OCI-LY7 (cell line): Measurements from ENCODE around the gene COPA.

Experiments used
- CTCF ChIP-seq: fragments of 200-600 bp; sonication (generic); conservative IDR thresholded peaks from 2 replicates; pipeline ENCODE4 v1.5.1; 2014; ENCODE audit warnings: mild to moderate bottlenecking, antibody characterized with exemption, low read length, moderate library complexity, mixed read lengths
- EZH2phosphoT487 ChIP-seq: fragments of 200-600 bp; sonication (generic); IDR thresholded peaks from 2 replicates; pipeline ENCODE4 v1.6.1; 2018; ENCODE audit warnings: low read depth, borderline replicate concordance, mild to moderate bottlenecking, mixed run types, antibody characterized with exemption, low read length, moderate library complexity, mixed read lengths

DNA sequence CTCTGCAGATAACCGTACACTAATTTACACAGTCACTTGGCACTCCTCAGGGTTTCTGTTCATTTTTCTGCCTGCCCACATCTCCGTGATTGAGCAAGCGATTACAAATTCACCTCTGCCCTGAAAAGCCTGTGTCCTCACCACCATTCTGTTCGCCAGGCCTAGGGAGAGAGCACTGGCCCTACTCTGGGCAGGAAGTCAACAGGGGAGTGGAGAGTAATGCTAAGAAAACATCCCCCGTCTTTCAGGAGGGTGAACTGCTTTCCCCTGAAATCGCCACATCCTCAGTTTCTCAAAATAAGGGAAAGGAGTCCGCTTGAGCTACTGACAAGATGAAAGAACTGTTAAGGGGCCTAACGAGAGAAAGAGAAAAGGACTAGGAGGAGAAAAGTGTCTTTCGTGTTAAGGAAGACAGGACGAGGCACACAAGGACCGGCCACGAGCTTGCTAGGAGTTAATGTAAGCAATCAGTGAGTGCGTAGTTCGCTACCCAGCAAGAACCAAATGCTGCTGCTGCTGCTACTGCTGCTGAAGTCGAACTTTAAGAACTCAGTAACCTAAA is 58.7 kb downstream of the COPA start:
- TF ChIP-seq CTCF (no peak), EZH2phosphoT487 (no peak)
